IMR-90 (cell line): ENCODE measurements around the gene TRPM4. TPM values are rescaled to one million over a fixed set of nuclear protein-coding genes. Genes with fewer than 3 reads are reported as not detected.

Experiments used
- ATAC-seq: fragments of 200-7000 bp; cut with Tn5 transposase; 2 replicates; pipeline ENCODE4 v1.9.1; 2020; ENCODE audit warnings: low read depth, mild to moderate bottlenecking, moderate library complexity
- BruUV-seq: library from RNA; stranded (reverse); fragments of 400-500 nt; replicated peaks from 2 replicates; lab custom pipeline; 2021; lab: Mats Ljungman, UMichigan
- CTCF ChIA-PET: fragments of 300-600 bp; formaldehyde crosslinking; extraction: SDS; loops from one replicate; lab custom pipeline; 2021; ENCODE audit warnings: antibody characterized with exemption; lab: Yijun Ruan, JAX
- POLR2A ChIA-PET: fragments of 300-600 bp; sonication (Branson Sonifier 250); formaldehyde crosslinking; loops from one replicate; lab custom pipeline; 2022; ENCODE audit warnings: antibody characterized with exemption; ENCODE audit not compliant: unreplicated experiment; lab: Charles Lee
- DNase-seq: peaks from one replicate; pipeline ENCODE4 v3.0.0; 2013
- H2AFZ ChIP-seq: replicated peaks from 2 replicates; pipeline ENCODE3; 2013; ENCODE audit warnings: low read length, mild to moderate bottlenecking; ENCODE audit not compliant: poor library complexity
- H2AK5ac ChIP-seq: 2 replicates; pipeline ENCODE4 v1.6.1; 2013; ENCODE audit warnings: low read depth, low read length, inconsistent platforms
- H2AK9ac ChIP-seq: replicated peaks from 2 replicates; pipeline ENCODE3; 2013; ENCODE audit warnings: mild to moderate bottlenecking, low read depth, low read length, moderate library complexity; ENCODE audit not compliant: poor library complexity
- H2BK120ac ChIP-seq: 2 replicates; pipeline ENCODE4 v1.6.1; 2013; ENCODE audit warnings: low read depth, low read length, inconsistent platforms
- H2BK15ac ChIP-seq: 3 replicates; pipeline ENCODE4 v1.6.1; 2013; ENCODE audit warnings: low read depth, low read length, inconsistent platforms
- H2BK20ac ChIP-seq: 2 replicates; pipeline ENCODE4 v1.6.1; 2013; ENCODE audit warnings: low read depth, mild to moderate bottlenecking, inconsistent platforms, low read length, moderate library complexity
- H2BK5ac ChIP-seq: 2 replicates; pipeline ENCODE4 v1.6.1; 2013; ENCODE audit warnings: mild to moderate bottlenecking, low read depth, low read length, inconsistent platforms; ENCODE audit not compliant: poor library complexity, severe bottlenecking
- H3K14ac ChIP-seq: replicated peaks from 2 replicates; pipeline ENCODE4 v1.6.1; 2013; ENCODE audit warnings: low read depth, low read length, inconsistent platforms
- H3K18ac ChIP-seq: 2 replicates; pipeline ENCODE4 v1.6.1; 2013; ENCODE audit warnings: low read depth, low read length, control low read depth
- H3K23ac ChIP-seq: 2 replicates; pipeline ENCODE4 v1.6.1; 2013; ENCODE audit warnings: low read depth, low read length, inconsistent platforms
- H3K27ac ChIP-seq: 2 replicates; pipeline ENCODE4 v1.5.1; 2013; ENCODE audit warnings: mild to moderate bottlenecking, control low read depth, low read length; ENCODE audit not compliant: insufficient read depth
- H3K27me3 ChIP-seq: 2 replicates; pipeline ENCODE4 v1.6.1; 2013; ENCODE audit warnings: low read length; ENCODE audit not compliant: control insufficient read depth, insufficient read depth
- H3K36me3 ChIP-seq: 2 replicates; pipeline ENCODE4 v1.6.1; 2013; ENCODE audit warnings: low read length, mixed read lengths; ENCODE audit not compliant: control insufficient read depth, insufficient read depth
- H3K4ac ChIP-seq: 2 replicates; pipeline ENCODE4 v1.6.1; 2013; ENCODE audit warnings: low read depth, low read length, inconsistent platforms
- H3K4me1 ChIP-seq: 2 replicates; pipeline ENCODE4 v1.6.1; 2013; ENCODE audit warnings: low read length, mixed read lengths; ENCODE audit not compliant: control insufficient read depth, insufficient read depth
- H3K4me2 ChIP-seq: 2 replicates; pipeline ENCODE4 v1.6.1; 2013; ENCODE audit warnings: low read depth, mild to moderate bottlenecking, control low read depth, low read length, moderate library complexity
- H3K4me3 ChIP-seq: 2 replicates; pipeline ENCODE4 v1.5.1; 2013; ENCODE audit warnings: low read depth, mild to moderate bottlenecking, control low read depth, low read length, moderate library complexity; ENCODE audit not compliant: insufficient read depth
- H3K56ac ChIP-seq: 2 replicates; pipeline ENCODE4 v1.6.1; 2013; ENCODE audit warnings: low read length, inconsistent platforms; ENCODE audit not compliant: insufficient read depth; ENCODE audit errors: extremely low read depth
- H3K79me1 ChIP-seq, 2 experiments: 2 replicates each; pipeline ENCODE4 v1.6.1; 2013; ENCODE audit warnings: low read length in 2 of 2, inconsistent platforms in 1 of 2, low read depth in 1 of 2
- H3K9ac ChIP-seq: 2 replicates; pipeline ENCODE4 v1.6.1; 2013; ENCODE audit warnings: low read depth, low read length, control low read depth
- H3K9me1 ChIP-seq: 2 replicates; pipeline ENCODE4 v1.6.1; 2013; ENCODE audit warnings: low read length, inconsistent platforms; ENCODE audit not compliant: insufficient read depth
- H3K9me3 ChIP-seq: 2 replicates; pipeline ENCODE4 v1.6.1; 2013; ENCODE audit warnings: low read length; ENCODE audit not compliant: control insufficient read depth, insufficient read depth
- H4K20me1 ChIP-seq: 2 replicates; pipeline ENCODE4 v1.6.1; 2013; ENCODE audit warnings: low read length, inconsistent platforms; ENCODE audit not compliant: insufficient read depth
- H4K5ac ChIP-seq: 2 replicates; pipeline ENCODE4 v1.6.1; 2013; ENCODE audit warnings: mild to moderate bottlenecking, low read depth, low read length, control low read depth
- H4K8ac ChIP-seq, 2 experiments: 2 replicates each; pipeline ENCODE4 v1.6.1; 2013; ENCODE audit warnings: low read depth in 2 of 2, low read length in 2 of 2, control low read depth in 1 of 2, inconsistent platforms in 1 of 2
- H4K91ac ChIP-seq: 2 replicates; pipeline ENCODE4 v1.6.1; 2013; ENCODE audit warnings: low read depth, low read length, inconsistent platforms; ENCODE audit not compliant: insufficient read depth
- CTCF ChIP-seq: conservative IDR thresholded peaks from 2 replicates; pipeline ENCODE4 v1.5.1; 2012; ENCODE audit warnings: mild to moderate bottlenecking, low read depth, low read length, improper control_type of control experiment
- MAFK ChIP-seq: IDR thresholded peaks from 2 replicates; pipeline ENCODE4 v1.6.1; 2012; ENCODE audit warnings: low read depth, low read length, improper control_type of control experiment
- WGBS, 2 experiments: methylation state at CpG; one replicate each; pipeline versions ENCODE4 v1.1.5 to v1.1.7; 2013; ENCODE audit warnings: missing lambda C conversion rate in 2 of 2; ENCODE audit not compliant: insufficient read length in 1 of 2; ENCODE audit errors: extremely low coverage in 2 of 2; 5-methylcytosine and 5-hydroxymethylcytosine counted together
- dilution Hi-C: fragments of 300-500 bp; cut with HindIII; formaldehyde crosslinking; loops from one replicate; pipeline ENCODE4 v1.14.3; 2018; ENCODE audit warnings: low sequenced_read_pairs; ENCODE audit not compliant: unreplicated experiment
- in situ Hi-C: fragments of 300-500 bp; cut with MboI; formaldehyde crosslinking; loops from 3 replicates; pipeline ENCODE4 v1.14.3; 2019; ENCODE audit warnings: low sequenced_read_pairs, inconsistent platforms, mixed read lengths
- intact Hi-C: fragments of 100-400 bp; cut with micrococcal nuclease; formaldehyde crosslinking; loops from 2 replicates; pipeline ENCODE4 v1.10.0; 2022
- polyA plus RNA-seq, 3 experiments: library from polyadenylated mRNA; depleted of rRNA; stranded (reverse); fragments of >200 nt; gene quantifications; 2 replicates each; pipeline ENCODE4 v1.2.3, GENCODE V29; 2012; ENCODE audit warnings: low replicate concordance in 1 of 3
- total RNA-seq: library from RNA; depleted of rRNA; stranded (reverse); fragments of >200 nt; gene quantifications from 2 replicates; pipeline ENCODE4 v1.2.3, GENCODE V29; 2012

The TRPM4 gene
- total and polyA plus RNA-seq, 2 of the 4 experiments (the other 2 are of a cell fraction): 2.2 to 19.7 TPM

- no peak for TF ChIP-seq CTCF
- TF ChIP-seq MAFK: no peak
Observed at GRCh38 chr19:49212016-49212701, 54.6 kb downstream of the TRPM4 start (continued).

- in situ Hi-C loops: no loop called here
- H2AK5ac ChIP-seq: no peak overlapping the region
- no peaks in the 10 kb centered on the region for H3K9me3 ChIP-seq
- H4K91ac ChIP-seq: no peak overlapping the region
- H3K36me3 ChIP-seq: peaks cover 10% of the 10 kb centered on the region
- no peak overlapping the region for H4K8ac ChIP-seq
- no peak overlapping the region for H3K4me2 ChIP-seq
- no peak overlapping the region for H3K56ac ChIP-seq
- H2BK5ac ChIP-seq: no peak overlapping the region
- dilution Hi-C loops: no loop called here
- no TSS peak for BruUV-seq
- ChIA-PET POLR2A (no interaction called here), CTCF (no interaction called here)
- no peaks in the 10 kb centered on the region for H3K79me1 ChIP-seq
- no peak overlapping the region for H3K4ac ChIP-seq
- 94% methylated on average over 2 of the region's 13 CpGs; no CpG with 5 or more reads in 1 of the 2 experiments for WGBS, 2 experiments
- H2AFZ ChIP-seq: no peak overlapping the region
- no peak overlapping the region for H3K4me3 ChIP-seq
- DNase-seq: no peak
- no peak overlapping the region for H2BK20ac ChIP-seq
- H2BK120ac ChIP-seq: no peak overlapping the region
- no peak for ATAC-seq
- no peak overlapping the region for H3K14ac ChIP-seq
- intact Hi-C loops: no loop called here
- no peak for TF ChIP-seq CTCF
- H3K18ac ChIP-seq: no peak overlapping the region
- no peaks in the 10 kb centered on the region for H3K27me3 ChIP-seq
- no peak overlapping the region for H4K5ac ChIP-seq
- H3K9me1 ChIP-seq: no peaks in the 10 kb centered on the region
- H3K23ac ChIP-seq: no peak overlapping the region
- H2BK15ac ChIP-seq: no peak overlapping the region
- no peak overlapping the region for H3K9ac ChIP-seq
- no peaks in the 10 kb centered on the region for H3K4me1 ChIP-seq
- H4K20me1 ChIP-seq: no peaks in the 10 kb centered on the region
- H3K27ac ChIP-seq: no peak overlapping the region
- no peak overlapping the region for H2AK9ac ChIP-seq
Observed at GRCh38 chr19:49213791-49214190, 56.2 kb downstream of the TRPM4 start.
